Esophagus mucosa (tissue), 1 donor: ENCODE data around the gene CARNS1. TPM values are rescaled to one million over a fixed set of nuclear protein-coding genes. Genes with fewer than 3 reads are reported as not detected.
"Not testable (repeated sequence)": the region's sequence is repeated elsewhere in the genome, so short reads cannot be mapped to it uniquely, and the experiment has no call there.

Experiments
- ATAC-seq: fragments of 200-7000 bp; cut with Tn5 transposase; one replicate; pipeline ENCODE4 v1.9.1; 2020
- total RNA-seq: library from RNA; stranded (reverse); gene quantifications from one replicate; pipeline ENCODE4 v1.2.4, GENCODE V29; 2023
- donor health status: DM: yes; HTN: yes; CAD: no.

The CARNS1 gene
- total RNA-seq, 1 donor from 2014 or later, result 0.20 TPM

DNA sequence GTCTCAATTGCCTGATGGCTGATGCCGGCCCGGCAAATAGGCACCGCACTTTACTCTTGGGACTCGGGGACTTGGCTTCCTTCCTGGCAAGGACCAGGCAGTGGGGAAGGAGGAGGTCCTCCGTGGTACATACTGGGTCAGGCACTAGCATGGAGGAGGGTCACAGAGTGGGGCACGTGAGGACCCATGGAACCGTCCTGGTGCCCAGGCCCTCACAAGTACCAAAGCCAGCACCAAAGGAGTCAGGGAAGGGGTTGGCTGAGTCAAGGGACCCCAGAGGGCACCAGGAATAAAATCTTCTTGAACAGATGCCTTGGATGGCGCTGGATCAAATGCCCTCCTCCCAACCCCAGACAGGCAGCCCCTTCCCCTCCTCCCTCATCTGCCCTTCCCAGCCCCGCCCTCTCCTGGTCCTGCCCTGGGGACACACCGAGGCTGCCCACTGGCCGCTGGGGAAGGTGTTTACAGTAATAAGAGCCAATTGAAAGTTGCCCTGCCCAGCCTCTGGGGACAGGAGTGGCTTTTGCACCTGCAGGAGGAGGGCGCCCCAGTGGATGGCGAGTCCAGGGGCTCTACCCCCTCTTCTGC, 5.6 kb upstream of the CARNS1 start:
- ATAC-seq, result peak; percentile 4

DNA sequence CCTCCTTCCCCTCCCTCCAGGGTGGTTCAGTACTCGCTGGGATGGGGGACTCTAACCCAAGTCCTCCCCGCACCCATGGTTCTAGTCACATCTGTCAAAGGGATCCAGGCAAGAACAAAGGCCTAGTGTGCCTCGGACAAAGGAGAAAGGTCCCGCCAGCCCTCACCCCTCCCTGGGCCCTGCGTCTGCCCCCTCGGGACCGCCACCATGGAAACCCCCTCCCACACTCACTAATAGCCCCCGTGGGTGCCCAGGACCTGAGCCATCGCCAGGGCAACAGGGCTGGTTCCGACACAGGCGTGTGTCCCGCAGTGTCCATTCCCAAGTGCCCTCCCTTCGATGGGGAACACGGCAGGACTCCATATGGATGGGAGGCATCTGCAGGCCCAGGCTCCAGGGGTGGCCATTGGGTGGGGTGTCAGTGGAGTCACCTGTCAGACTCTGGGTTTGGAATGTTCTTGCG, 5.1 kb upstream of the CARNS1 start:
- no peak for ATAC-seq

DNA sequence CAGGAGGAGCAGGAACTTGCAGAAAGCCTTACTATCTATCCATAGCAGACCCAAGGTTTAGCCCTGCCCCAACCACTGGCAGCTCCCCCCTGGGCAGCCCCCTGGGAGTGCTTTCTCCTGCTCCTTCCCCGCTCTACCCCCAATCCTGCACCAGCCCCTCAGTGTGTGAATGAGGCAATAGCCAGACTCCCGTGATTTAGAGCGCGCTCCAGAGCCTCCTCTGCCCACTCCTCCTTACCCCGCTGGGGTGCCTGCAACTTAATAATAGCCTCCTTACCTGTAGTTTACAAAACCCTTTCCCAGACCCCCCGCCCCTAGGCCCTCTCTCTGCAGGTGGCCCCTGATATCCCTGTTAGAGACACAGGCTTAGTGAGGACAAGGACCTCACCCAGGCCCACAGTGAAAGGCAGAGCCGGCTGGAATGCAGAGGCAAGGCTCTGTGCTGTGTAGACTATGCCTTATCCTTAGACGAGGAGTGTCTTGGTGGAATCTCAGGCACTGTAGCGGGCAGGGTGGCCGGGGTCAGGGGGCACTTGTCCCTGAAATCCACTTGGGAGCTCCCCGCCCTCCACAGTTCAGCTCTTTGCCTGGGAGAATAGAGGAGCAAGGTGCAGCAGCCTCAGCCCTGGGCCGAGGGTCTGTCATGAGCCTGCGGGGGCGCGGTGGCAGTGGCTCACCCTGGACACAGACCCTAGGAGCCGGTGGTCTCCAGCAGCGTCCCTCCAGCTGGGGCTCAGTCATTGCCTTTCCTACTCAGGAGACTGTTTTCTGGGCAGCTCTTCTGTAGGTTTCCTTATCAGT, 4.3 kb upstream of the CARNS1 start:
- no peak for ATAC-seq

DNA sequence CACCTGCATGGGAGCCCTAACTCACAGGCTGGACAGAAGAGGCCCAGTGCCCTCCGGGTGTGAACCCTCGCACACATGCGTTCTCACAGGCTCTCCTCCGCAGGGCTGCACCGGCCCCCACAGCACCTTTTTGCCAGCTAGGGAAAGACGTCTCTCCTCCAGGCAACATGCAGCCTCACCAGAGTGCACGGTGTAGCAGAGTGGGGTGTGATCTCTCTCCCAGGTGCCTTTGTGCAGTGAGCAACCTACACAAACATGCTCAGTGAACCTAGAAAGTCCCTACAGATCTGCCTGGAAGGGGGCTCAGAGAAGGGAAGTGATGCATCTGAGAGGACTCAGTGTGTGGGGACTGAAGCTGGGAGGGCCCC, 3.7 kb upstream of the CARNS1 start:
- no peak for ATAC-seq

DNA sequence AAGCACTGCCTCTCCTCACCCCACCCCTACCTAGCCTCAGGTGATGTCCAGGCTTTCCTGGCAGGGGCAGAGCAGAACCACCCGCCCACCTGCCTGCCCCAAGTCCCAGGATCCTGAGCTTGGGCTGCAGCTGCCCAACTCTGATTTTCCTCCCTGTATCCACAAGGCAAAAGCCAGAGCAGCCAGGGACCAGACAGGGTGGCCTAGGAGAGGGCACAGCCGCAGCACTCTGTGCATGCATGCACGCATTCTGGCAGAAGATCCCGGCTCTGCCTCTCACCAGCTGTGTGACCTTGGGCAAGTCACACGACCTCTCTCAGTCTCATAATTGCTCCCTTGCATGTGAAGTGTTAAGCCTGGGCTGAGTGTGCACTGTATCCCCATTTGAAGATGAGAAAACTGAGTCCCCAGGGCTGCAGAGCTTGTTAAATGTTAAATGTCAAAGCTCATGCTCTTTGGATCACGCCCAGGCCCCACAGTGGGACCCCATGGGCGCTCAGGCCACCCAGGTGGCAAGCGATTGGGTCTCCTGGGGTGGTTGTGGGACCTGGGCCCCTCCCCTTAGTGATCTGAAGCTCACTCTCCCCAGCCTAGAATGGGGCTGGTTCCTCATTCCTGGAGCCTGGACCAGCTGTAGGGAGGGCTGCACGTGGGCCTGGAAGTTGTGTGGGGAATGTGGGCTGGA, 2.8 kb upstream of the CARNS1 start:
- ATAC-seq, result no peak

DNA sequence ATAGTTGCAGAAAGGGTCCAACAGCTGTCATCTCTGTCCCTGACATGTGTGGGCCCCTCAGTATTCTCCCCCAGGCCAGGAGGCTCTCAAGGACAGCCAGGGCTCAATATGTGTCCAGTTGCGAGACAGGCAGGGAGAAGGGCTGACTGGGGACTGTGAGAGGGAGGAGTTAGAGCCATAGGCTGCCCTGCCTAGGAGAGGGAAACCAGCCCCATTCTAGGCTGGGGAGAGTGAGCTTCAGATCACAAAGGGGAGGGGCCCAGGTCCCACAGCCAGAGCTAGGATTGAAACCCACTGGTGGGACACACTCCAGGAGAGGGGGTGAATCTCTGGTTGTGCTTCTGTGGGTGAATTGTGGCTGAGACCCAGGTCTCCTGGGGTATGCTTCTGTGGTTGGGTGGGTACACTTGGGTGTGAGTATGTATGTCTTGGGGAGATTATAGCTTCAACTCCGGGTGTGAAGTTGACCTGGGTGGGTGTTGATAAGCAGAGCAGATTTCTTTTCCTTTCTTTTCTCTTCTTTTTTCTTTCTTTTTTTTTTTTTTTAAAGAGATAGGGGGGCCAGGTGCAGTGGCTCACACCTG, 2.1 kb upstream of the CARNS1 start:
- ATAC-seq, result no peak

DNA sequence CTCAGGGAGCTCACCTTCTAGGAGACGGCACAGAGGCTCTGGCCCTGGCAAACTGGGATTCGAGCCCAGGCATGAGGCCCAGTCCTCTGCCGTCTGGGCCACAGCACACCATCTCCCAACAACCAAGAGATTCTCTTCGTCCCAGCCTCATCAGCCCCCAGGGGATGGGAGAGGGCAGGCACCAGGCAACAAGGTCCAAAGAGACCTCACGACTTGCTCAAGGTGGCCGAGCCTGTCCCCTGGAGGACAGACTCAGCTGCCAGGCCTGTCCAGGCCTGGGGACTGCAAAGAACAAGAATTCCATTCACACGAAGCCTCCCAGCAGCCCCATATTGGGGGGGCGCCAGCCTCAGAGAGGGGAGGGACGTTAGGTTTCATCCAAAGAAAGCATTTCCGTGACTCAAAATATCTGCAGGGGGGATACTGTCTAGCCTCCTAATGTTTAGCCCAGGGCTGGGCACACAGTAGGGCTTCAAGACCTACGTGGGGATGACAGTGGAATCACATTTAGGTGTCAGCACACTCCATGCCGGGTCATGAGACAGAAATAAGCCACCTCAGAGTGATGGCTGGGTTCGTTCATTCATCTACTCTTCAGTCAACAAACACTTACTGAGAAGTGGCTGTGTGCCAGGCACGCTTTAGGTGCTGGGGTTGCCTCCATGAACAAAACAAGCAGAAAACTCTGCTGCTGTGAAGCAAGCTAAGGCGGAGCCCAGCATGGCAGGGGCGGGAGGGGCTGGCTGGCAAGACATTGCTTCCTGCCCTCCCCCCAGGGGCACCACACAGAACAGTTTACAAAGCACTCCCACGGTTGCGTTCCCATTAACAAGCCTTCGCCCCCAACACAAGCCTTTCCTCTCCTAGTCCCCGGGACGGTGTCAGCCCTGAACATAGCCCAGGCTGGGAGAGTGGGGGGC, 1.2 kb downstream of the CARNS1 start:
- ATAC-seq, result no peak

DNA sequence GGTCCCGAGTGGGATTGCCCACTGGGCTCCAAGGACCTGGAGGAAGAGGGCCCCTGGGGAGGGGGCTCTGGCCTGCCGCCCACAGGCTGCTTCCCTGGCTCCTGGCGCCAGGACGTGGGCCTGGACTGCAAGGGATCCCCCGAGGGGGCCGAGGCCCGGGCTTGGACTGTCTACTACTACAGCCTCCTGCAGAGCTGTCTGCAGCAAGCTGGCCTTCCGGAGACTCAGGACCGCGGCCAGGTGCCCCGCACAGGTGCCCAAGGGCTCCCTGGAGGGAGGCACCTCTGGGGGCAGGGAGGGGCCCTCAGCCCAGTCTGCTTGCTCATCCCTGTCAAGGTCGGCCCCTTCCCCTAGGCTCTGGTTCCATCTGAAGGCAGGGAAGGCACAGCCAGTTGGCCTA, 1.9 kb downstream of the CARNS1 start:
- no peak for ATAC-seq

DNA sequence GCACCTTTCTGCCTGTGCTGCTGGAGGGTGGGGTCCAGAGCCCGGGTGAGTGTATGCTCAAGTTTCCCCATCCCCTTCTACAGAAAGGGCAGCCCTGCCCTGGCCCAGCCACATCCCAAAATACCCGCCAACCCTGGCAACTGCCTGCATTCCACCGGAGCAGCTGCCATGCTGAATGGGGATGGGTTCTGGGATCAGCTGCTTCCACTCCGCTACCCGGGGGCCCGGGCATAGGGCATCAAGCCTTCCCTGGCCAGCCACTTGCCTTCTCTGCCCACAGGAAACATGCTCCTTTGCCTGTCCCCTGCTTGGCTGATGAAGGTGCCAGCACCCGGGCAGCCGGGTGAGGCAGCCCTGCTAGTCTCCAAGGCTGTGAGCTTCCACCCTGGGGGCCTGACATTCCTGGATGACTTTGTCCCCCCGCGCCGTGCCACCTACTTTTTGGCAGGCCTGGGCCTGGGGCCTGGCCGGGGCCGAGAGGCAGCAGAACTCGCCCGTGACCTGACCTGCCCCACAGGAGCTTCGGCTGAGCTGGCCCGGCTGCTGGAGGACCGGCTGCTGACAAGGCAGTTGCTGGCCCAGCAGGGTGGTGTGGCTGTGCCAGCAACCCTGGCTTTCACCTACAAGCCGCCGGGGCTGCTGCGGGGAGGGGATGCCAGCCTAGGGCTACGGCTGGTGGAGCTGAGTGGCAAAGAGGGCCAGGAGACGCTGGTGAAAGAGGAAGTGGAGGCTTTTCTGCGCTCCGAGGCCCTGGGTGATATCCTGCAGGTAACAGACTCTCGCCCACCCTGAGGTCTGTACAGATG, 3.2 kb downstream of the CARNS1 start:
- no peak for ATAC-seq

DNA sequence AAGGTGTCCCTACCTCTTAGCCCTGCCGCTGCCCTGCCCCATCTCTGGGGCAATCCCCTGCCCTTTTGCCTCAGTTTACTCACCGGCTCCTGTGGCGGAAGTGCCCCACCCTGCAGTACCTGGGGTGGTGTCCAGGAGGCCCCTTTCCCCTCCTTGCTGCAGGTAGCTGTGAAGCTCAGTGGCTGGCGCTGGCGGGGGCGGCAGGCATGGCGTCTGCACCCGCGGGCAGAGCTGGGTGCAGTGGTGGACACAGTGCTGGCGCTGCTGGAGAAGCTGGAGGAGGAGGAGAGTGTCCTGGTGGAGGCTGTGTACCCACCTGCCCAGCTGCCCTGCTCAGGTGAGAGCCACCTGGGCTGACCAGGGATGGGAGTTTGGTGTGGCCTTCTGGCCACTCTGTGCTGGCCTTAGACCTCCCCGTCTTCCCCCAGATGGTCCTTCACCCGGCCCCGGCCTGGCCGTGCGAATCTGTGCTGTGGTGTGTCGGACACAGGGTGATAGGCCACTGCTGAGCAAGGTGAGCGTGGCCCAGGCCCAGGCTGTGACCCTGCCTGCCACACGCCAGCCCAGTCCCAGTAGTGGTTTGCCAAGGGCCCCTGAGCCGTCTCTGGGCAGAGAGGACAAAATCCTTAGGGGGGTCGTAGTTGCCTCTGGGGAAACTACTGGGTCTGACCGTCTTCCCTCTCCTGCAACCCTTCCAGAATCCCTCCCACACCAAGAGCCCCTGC, 4.0 kb downstream of the CARNS1 start:
- no peak for ATAC-seq

DNA sequence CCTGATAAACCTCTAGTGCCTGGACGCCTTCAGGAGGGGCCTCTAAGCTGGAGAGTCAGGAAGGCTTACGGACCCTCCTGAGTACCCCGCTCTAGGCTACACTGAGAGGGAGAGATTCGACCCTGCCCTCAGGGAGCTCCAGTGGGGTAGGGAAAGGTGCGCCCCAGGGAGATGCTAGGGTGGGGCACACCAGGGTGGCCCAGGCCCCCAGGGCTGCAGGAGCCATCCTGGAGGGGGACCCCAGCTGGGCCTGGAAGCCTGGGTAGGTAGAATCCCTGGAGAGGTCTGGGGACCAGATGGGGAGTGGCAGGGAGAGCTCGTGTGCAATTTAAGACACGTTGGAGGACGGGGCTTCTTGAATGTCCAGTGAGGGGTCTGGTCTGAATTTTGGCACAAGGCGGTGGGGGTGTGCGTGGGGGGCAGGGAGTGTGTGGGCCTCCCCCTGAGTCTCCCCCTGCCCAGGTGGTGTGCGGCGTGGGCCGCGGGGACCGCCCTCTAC, 4.7 kb downstream of the CARNS1 start:
- no peak for ATAC-seq

DNA sequence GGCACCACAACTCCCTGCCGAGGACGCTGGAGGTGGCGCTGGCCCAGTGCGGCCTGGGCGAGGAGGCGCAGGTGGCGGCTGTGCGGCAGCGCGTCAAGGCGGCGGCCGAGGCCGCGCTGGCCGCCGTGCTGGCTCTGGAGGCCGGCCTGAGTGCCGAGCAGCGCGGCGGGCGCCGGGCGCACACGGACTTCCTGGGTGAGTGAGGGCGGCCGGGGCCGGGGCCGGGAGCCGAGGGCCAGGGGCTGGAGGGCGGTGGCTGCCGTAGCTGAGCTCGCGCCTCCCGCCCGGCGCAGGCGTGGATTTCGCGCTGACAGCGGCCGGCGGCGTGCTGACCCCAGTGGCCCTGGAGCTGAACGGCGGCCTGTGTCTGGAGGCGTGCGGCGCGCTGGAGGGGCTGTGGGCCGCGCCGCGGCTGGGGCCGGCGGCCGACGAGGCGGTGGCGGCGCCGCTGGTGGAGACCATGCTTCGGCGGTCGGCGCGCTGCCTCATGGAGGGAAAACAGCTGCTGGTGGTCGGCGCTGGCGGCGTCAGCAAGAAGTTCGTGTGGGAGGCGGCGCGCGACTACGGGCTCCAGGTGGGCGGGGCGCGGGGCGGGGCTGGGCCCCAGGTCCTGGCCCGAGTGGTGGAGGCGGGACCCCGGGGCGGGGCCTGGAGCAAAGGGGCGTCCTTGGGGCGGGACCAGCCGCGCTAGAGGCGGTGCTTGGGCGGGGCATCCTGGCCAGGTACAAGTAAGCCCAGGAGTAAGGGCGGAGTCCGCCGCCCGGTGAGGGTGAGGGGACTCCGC, 5.4 kb downstream of the CARNS1 start:
- ATAC-seq, result peak; percentile 89

DNA sequence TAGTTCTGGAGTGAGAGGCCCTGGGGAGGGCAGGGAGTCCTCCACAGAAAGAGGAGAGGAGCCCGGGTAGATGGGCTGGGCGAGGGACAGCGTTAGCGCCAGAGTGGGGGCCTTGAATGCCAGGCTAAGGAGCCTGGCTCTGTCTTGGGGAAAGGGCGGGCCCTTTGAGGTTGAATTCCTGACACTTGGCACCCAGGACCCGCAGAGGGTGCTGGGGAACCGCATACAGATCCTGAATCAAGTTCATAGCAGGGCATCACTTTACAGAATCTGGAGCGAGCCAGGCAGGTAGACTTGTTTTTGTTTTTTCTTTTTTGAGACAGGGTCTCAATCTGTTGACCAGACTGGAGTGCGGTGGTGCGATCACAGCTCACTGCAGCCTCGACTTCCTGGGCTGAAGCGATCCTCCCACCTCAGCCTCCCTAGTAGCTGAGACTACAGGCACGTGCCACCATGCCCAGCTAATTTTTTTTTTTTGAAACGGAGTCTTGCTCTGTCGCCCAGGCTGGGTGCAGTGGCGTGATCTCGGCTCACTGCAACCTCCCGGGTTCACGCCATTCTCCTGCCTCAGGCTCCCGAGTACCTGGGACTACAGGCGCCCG, 6.1 kb downstream of the CARNS1 start:
- no peak for ATAC-seq

DNA sequence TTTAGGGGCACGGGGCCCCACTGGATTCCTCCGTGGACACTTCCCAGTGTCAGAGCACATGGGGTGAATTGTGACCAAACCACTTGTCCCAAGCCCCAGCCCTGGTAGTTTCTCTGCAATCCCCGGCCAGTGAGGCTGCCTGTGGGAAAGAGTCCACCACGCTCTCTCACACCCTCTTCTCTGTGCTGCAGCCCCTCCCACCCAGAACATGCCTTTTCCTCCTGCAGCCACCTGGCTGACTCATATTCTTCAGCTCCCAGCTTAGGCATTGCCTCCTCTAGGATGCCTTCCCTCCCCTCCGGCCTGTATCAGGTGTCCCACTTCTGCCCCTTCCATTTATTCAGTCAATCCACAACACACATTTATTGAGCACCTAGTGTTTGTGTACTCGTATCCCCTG, 7.4 kb downstream of the CARNS1 start:
- ATAC-seq, result peak; percentile 27

DNA sequence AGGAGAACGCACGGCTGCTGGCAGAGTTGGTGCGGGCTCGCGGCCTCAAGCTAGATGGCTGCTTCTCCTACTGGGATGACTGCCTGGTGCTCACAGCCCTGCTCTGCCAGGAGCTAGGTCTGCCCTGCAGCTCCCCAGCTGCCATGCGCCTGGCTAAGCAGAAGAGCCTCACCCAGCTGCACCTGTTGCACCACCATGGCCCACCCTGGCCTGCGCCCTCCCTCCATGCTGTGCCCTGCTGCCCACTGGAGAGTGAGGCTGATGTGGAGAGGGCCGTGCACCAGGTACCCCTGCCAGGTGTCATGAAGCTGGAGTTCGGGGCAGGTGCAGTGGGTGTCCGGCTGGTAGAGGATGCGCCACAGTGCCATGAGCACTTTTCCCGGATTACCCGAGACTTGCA, 8.0 kb downstream of the CARNS1 start:
- no peak for ATAC-seq

DNA sequence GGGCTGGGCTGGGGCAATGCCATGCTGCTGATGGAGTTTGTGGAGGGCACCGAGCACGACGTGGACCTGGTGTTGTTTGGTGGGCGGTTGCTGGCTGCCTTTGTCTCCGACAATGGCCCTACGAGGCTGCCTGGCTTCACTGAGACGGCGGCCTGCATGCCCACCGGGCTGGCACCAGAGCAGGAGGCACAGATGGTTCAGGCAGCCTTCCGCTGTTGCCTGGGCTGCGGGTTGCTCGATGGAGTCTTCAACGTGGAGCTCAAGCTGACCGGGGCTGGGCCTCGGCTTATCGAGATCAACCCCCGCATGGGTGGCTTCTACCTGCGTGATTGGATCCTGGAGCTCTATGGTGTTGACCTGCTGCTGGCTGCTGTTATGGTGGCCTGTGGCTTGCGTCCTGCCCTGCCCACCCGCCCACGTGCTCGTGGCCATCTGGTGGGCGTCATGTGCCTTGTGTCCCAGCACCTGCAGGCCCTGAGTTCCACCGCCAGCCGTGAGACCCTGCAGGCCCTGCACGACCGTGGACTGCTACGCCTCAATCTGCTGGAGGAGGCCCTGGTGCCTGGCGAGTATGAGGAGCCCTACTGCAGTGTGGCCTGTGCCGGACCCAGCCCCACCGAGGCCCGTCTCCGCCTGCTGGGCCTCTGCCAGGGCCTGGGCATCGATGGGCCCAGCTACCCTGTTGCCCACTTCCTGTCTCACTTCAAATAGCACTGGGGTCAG, 8.6 kb downstream of the CARNS1 start:
- no peak for ATAC-seq

DNA sequence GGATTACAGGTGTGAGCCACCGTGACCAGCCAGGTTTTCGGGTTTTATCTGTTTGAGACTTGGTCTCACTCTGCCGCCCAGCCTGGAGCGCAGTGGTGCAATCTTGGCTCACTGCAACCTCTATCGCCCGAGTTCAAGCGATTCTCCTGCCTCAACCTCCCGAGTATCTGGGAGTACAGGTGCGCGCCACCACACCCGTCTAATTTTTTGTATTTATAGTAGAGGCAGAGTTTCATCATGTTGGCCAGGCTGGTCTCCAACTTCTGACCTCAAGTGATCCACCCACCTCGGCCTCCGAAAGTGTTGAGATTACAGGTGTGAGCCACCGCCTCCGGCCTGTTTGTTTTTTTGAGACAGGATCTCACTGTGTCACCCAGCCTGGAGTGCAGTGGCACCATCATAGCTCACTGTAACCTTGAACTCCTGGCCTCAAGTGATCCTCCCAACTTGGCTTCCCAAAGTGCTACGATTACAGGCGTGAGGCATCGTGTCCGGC, 11.9 kb downstream of the CARNS1 start:
- not testable (repeated sequence) for ATAC-seq
